GM13977 (cell line): ENCODE measurements around the gene CRNKL1.

ENCODE experiments used
- DNase-seq: peaks from one replicate; pipeline ENCODE4 v3.0.0; 2012; ENCODE audit warnings: low spot score
- CTCF ChIP-seq: IDR thresholded peaks from 2 replicates; pipeline ENCODE4 v1.5.1; 2012; ENCODE audit warnings: mild to moderate bottlenecking, control low read depth; ENCODE audit not compliant: insufficient read depth; ENCODE audit errors: extremely low read depth, missing control alignments
- in situ Hi-C: fragments of 300-500 bp; cut with MboI; formaldehyde crosslinking; loops from one replicate; pipeline ENCODE4 v1.12.0; 2022; ENCODE audit warnings: low sequenced_read_pairs, low pct_unique_long_range_greater_than_20kb, mixed read lengths, inconsistent platforms; ENCODE audit not compliant: unreplicated experiment

CRNKL1 gene

GRCh38 chr20:20037960-20038359 lies 14.3 kb downstream of the CRNKL1 start:
- in situ Hi-C loops: no loop called here
- no peak for TF ChIP-seq CTCF

GRCh38 chr20:20036756-20037155 lies 15.5 kb downstream of the CRNKL1 start:
- no peak for TF ChIP-seq CTCF
- in situ Hi-C loops: no loop called here
- DNase-seq: no peak

More at GRCh38 chr20:20037960-20038359, 14.3 kb downstream of the CRNKL1 start:
- no peak for DNase-seq

DNA sequence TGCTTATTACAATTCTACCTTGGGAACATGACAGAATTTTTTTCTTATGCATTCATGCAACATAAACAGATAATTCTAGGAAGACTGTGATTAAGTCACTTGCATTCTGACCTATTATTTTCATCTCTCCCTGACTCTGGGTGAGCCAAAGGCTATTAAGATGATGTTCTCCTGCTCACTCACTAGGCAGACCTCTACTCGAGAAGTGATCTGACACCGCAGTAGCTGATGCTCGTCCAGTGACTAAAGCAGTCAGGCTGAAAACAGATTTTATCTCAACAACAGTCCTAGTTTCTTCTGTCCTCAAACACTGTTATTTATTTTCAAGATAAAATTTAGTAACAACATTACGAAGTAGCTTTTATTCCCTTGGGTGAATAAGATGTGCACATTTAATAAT lies 17.8 kb downstream of the CRNKL1 start:
- TF ChIP-seq CTCF: no peak
- DNase-seq: no peak
- in situ Hi-C loops: no loop called here

GRCh38 chr20:20031790-20032189 lies 20.5 kb downstream of the CRNKL1 start:
- in situ Hi-C loops: no loop called here
- DNase-seq: no peak
- no peak for TF ChIP-seq CTCF

- TF ChIP-seq CTCF: no peak
- in situ Hi-C loops: no loop called here
- DNase-seq: no peak
Measured at GRCh38 chr20:20027284-20027683, 25.0 kb downstream of the CRNKL1 start.

GRCh38 chr20:20024942-20025341 lies 27.3 kb downstream of the CRNKL1 start:
- DNase-seq: no peak
- in situ Hi-C loops: no loop called here
- TF ChIP-seq CTCF: no peak

DNA sequence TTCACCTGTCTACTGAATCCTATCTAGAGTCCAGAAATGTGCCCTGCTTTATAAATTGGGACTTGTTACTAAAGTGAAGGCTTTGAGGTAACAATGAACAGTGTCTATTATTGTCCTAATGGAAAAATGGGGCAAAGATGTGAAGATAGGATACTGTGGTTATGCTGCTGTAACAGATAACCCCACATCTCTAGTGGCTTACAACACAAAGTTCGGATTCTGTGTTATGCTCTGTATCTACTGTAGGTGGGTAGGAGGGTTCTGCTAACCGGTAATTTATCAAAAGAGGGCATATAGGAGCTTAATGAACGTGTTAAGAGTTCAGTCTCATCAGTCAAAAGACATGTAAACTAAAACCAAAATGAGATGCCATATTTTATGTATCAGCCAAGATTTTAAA lies 28.9 kb downstream of the CRNKL1 start:
- no peak for TF ChIP-seq CTCF
- in situ Hi-C loops: no loop called here
- DNase-seq: no peak
